SW 1271 (cell line): ENCODE data around the gene TNIK.
A peak's percentile ranks its signal among the peaks of the same experiment; 100 is the strongest.

Experiments used
- DNase-seq, 2 experiments: peaks; one replicate each; lab custom pipeline; 2025; lab: John Stamatoyannopoulos, UW

TNIK gene

GRCh38 chr3:171044384-171044783 is 415.8 kb downstream of the TNIK start:
- DNase-seq = no peak

- no peak for DNase-seq
These were observed 420.5 kb downstream of the TNIK start for GRCh38 chr3:171039674-171040073.

- DNase-seq = no peak
These were observed 421.9 kb downstream of the TNIK start for GRCh38 chr3:171038342-171038741.

GRCh38 chr3:171028779-171029232 is 431.4 kb downstream of the TNIK start:
- no peak for DNase-seq

GRCh38 chr3:171028025-171028778 is 432.0 kb downstream of the TNIK start:
- DNase-seq = no peak

- no peak for DNase-seq
These were observed 433.5 kb downstream of the TNIK start, which contains the start of gene SLC2A2 for GRCh38 chr3:171026597-171027293. Gene SLC2A2 (minus strand): TSS chr3:171026720. CDS start chr3:171026670, 50 bp downstream.

GRCh38 chr3:171023566-171023965 is 436.6 kb downstream of the TNIK start:
- no peak for DNase-seq

GRCh38 chr3:171021377-171021776 is 438.8 kb downstream of the TNIK start:
- DNase-seq = no peak

GRCh38 chr3:171018156-171018935 is 441.9 kb downstream of the TNIK start:
- DNase-seq = peak in 1 of 2 experiments; percentile 5

GRCh38 chr3:171013822-171014748 is 446.1 kb downstream of the TNIK start:
- no peak for DNase-seq

- no peak for DNase-seq
These were observed 448.3 kb downstream of the TNIK start for GRCh38 chr3:171011873-171012336.
